PC-9 (cell line): ENCODE data around the gene FXYD3. TPM values are rescaled to one million over a fixed set of nuclear protein-coding genes. Genes with fewer than 3 reads are reported as not detected.

Experiments
- BruUV-seq: library from RNA; stranded (reverse); fragments of 400-500 nt; replicated peaks from 2 replicates; lab custom pipeline; 2021; lab: Mats Ljungman, UMichigan
- CTCF ChIA-PET: fragments of 300-600 bp; sonication (Branson Sonifier 250); formaldehyde crosslinking; loops from one replicate; lab custom pipeline; 2022; ENCODE audit warnings: antibody characterized with exemption; lab: Charles Lee
- POLR2A ChIA-PET: fragments of 300-600 bp; sonication (Branson Sonifier 250); formaldehyde crosslinking; loops from one replicate; lab custom pipeline; 2022; ENCODE audit warnings: antibody characterized with exemption; ENCODE audit not compliant: unreplicated experiment; lab: Charles Lee
- DNase-seq, 2 experiments: peaks; one replicate each; pipeline versions ENCODE4 v3.0.0 to v3.0.0-alpha.2; 2015 to 2022; ENCODE audit warnings: mixed read lengths in 1 of 2
- H2AFZ ChIP-seq: fragments of 200-600 bp; sonication (generic); 2 replicates; pipeline ENCODE4 v1.8.1; 2017; ENCODE audit warnings: antibody characterized with exemption
- H3F3A ChIP-seq: fragments of 200-600 bp; sonication (generic); 2 replicates; pipeline ENCODE4 v1.8.1; 2017; ENCODE audit warnings: antibody characterized with exemption, mild to moderate bottlenecking, low read depth; ENCODE audit not compliant: insufficient read depth
- H3K27ac ChIP-seq: fragments of 200-600 bp; sonication (generic); 2 replicates; pipeline ENCODE4 v1.6.1; 2016; ENCODE audit warnings: mixed run types
- H3K27me3 ChIP-seq: fragments of 200-600 bp; sonication (generic); 2 replicates; pipeline ENCODE4 v1.6.1; 2016; ENCODE audit warnings: low read depth, mixed run types; ENCODE audit not compliant: insufficient read depth
- H3K36me3 ChIP-seq: fragments of 200-600 bp; sonication (generic); 2 replicates; pipeline ENCODE4 v1.6.1; 2016; ENCODE audit warnings: low read depth, mixed run types
- H3K4me1 ChIP-seq: fragments of 200-600 bp; sonication (generic); replicated peaks from 2 replicates; pipeline ENCODE4 v1.6.1; 2016; ENCODE audit warnings: mixed run types; ENCODE audit not compliant: insufficient read depth
- H3K4me2 ChIP-seq: fragments of 200-600 bp; sonication (generic); 2 replicates; pipeline ENCODE4 v1.6.1; 2017; ENCODE audit warnings: mixed run types
- H3K4me3 ChIP-seq: fragments of 200-600 bp; sonication (generic); 2 replicates; pipeline ENCODE4 v1.6.1; 2016; ENCODE audit warnings: mixed run types
- H3K79me2 ChIP-seq: fragments of 200-600 bp; sonication (generic); 2 replicates; pipeline ENCODE4 v1.6.1; 2017; ENCODE audit warnings: low read depth, mixed run types
- H3K9me2 ChIP-seq: fragments of 200-600 bp; sonication (generic); 2 replicates; pipeline ENCODE4 v1.8.1; 2017; ENCODE audit warnings: mild to moderate bottlenecking; ENCODE audit not compliant: insufficient read depth
- H3K9me3 ChIP-seq: fragments of 200-600 bp; sonication (generic); 2 replicates; pipeline ENCODE4 v1.8.1; 2016; ENCODE audit warnings: low read depth; ENCODE audit not compliant: insufficient read depth
- H4K20me1 ChIP-seq: fragments of 200-600 bp; sonication (generic); 2 replicates; pipeline ENCODE4 v1.8.1; 2017; ENCODE audit not compliant: insufficient read depth
- CTCF ChIP-seq: fragments of 200-600 bp; sonication (generic); conservative IDR thresholded peaks from 2 replicates; pipeline ENCODE4 v1.6.1; 2017; ENCODE audit warnings: mixed run types, antibody characterized with exemption, mild to moderate bottlenecking, moderate library complexity
- EZH2 ChIP-seq: fragments of 200-600 bp; sonication (generic); IDR thresholded peaks from 2 replicates; pipeline ENCODE4 v1.8.0; 2017; ENCODE audit warnings: antibody characterized with exemption, low read depth
- intact Hi-C: fragments of 100-400 bp; cut with micrococcal nuclease; formaldehyde crosslinking; loops from one replicate; pipeline ENCODE4 v1.10.0; 2022; ENCODE audit not compliant: unreplicated experiment
- total RNA-seq: library from RNA; stranded (reverse); gene quantifications from 2 replicates; pipeline ENCODE4 v1.2.3, GENCODE V29; 2021

The FXYD3 gene
- total RNA-seq, 1 experiment from 2014 or later, result 287 TPM

- ChIA-PET CTCF (no interaction called here), POLR2A (no interaction called here)
- Histone ChIP-seq H2AFZ (no peak overlapping the region), H3K4me1 (no peaks in the 10 kb centered on the region), H3F3A (no peaks in the 10 kb centered on the region), H3K27ac (no peak overlapping the region), H3K79me2 (no peaks in the 10 kb centered on the region), H3K9me2 (no peaks in the 10 kb centered on the region), H3K36me3 (no peaks in the 10 kb centered on the region), H3K27me3 (peaks cover 5% of the 10 kb centered on the region; the same call in 1 of the 2 replicates), H3K4me3 (no peak overlapping the region), H4K20me1 (no peaks in the 10 kb centered on the region), H3K9me3 (no peaks in the 10 kb centered on the region), H3K4me2 (no peak overlapping the region)
- intact Hi-C loops, result no loop called here
- no TSS peak for BruUV-seq
- TF ChIP-seq EZH2 (no peak), CTCF (no peak)
- no peak for DNase-seq
Measured at GRCh38 chr19:35076657-35077056, 39.0 kb upstream of the FXYD3 start.

GRCh38 chr19:35077411-35078223 is 38.0 kb upstream of the FXYD3 start:
- Histone ChIP-seq H3K4me3 (no peak overlapping the region), H4K20me1 (no peaks in the 10 kb centered on the region), H3K27ac (no peak overlapping the region), H3K9me3 (no peaks in the 10 kb centered on the region), H2AFZ (no peak overlapping the region), H3K9me2 (no peaks in the 10 kb centered on the region), H3K27me3 (peaks cover 5% of the 10 kb centered on the region; the same call in 1 of the 2 replicates), H3K79me2 (no peaks in the 10 kb centered on the region), H3F3A (no peaks in the 10 kb centered on the region), H3K36me3 (no peaks in the 10 kb centered on the region), H3K4me1 (no peaks in the 10 kb centered on the region), H3K4me2 (no peak overlapping the region)
- POLR2A ChIA-PET, result no interaction called here
- BruUV-seq, result no TSS peak
- no peak for DNase-seq
- TF ChIP-seq EZH2 (no peak), CTCF (no peak)
- CTCF ChIA-PET, result no interaction called here
- intact Hi-C loops, result no loop called here

- CTCF ChIA-PET, result no interaction called here
- no peak overlapping the region for H3K4me2 ChIP-seq
- POLR2A ChIA-PET, result no interaction called here
- peaks cover 5% of the 10 kb centered on the region; the same call in 1 of the 2 replicates for H3K27me3 ChIP-seq
- DNase-seq, result no peak
- no peaks in the 10 kb centered on the region for H3K9me2 ChIP-seq
- H3F3A ChIP-seq, result no peaks in the 10 kb centered on the region
- H2AFZ ChIP-seq, result no peak overlapping the region
- H3K27ac ChIP-seq, result no peak overlapping the region
- H3K9me3 ChIP-seq, result no peaks in the 10 kb centered on the region
- no peak overlapping the region for H3K4me3 ChIP-seq
- no peaks in the 10 kb centered on the region for H4K20me1 ChIP-seq
- intact Hi-C loops, result no loop called here
- TF ChIP-seq CTCF (no peak), EZH2 (no peak)
- no peaks in the 10 kb centered on the region for H3K79me2 ChIP-seq
- no peaks in the 10 kb centered on the region for H3K4me1 ChIP-seq
- BruUV-seq, result no TSS peak
- H3K36me3 ChIP-seq, result no peaks in the 10 kb centered on the region
Measured at GRCh38 chr19:35079826-35080225, 35.8 kb upstream of the FXYD3 start.
